ENCODE measurements around the gene TCF12. TPM values are rescaled to one million over a fixed set of nuclear protein-coding genes. Genes with fewer than 3 reads are reported as not detected.

The TCF12 gene
- total RNA-seq, 4 donors from 2014 or later: 108 to 177 (median 148) TPM

DNA sequence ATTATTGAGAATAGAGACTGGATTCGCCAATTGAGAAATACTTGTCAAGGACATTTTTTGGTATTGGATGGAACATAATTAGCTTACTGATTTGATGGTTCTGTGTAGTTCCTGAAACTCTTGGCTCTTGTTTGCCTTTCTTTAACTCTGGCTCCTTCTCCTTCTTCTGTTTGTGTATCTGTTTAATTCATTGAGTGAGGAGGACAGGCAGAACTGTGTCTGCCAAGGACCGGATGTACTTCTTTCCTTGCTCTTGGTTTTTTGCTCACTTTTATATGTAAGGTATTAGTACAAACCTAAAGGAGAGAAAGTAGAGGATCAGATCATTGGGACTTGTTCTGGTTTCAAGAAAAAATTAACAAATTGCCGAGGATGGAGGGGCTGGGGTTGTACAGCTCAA lies 48.9 kb downstream of the TCF12 start:
- WGBS: 62% methylated on average over 3 of the region's 3 CpGs
- TF ChIP-seq CTCF (IDR thresholded peaks at IDR 0.05): no peak
- no peak for TF ChIP-seq EP300 (IDR thresholded peaks at IDR 0.05)
- TF ChIP-seq POLR2AphosphoS5 (IDR thresholded peaks at IDR 0.05): no peak
- TF ChIP-seq POLR2A (IDR thresholded peaks at IDR 0.05; ENCODE audit: low read depth): no peak
- no peak overlapping the region for H3K4me3 ChIP-seq
- H3K27ac ChIP-seq (replicated peaks in 1 of 4): peak overlapping the region in 1 of 4 donors; percentile 8
- no peaks in the 10 kb centered on the region for H3K36me3 ChIP-seq
- H3K27me3 ChIP-seq: no peaks in the 10 kb centered on the region
- intact Hi-C loops (cut with DNase I): no loop called here
- no peaks in the 10 kb centered on the region for H3K9me3 ChIP-seq
- H3K4me1 ChIP-seq: peaks cover 21 to 70% (median 64%) of the 10 kb centered on the region in 4 donors
- no peak for DNase-seq (ENCODE audit: extremely low spot score)

- no peaks in the 10 kb centered on the region for H3K9me3 ChIP-seq
- H3K27ac ChIP-seq (replicated peaks in 1 of 4): no peak overlapping the region
- TF ChIP-seq EP300 (IDR thresholded peaks at IDR 0.05): no peak
- TF ChIP-seq CTCF (IDR thresholded peaks at IDR 0.05): no peak
- TF ChIP-seq POLR2AphosphoS5 (IDR thresholded peaks at IDR 0.05): no peak
- no peak for TF ChIP-seq POLR2A (IDR thresholded peaks at IDR 0.05; ENCODE audit: low read depth)
- no peak for DNase-seq (ENCODE audit: extremely low spot score)
- no peaks in the 10 kb centered on the region for H3K36me3 ChIP-seq
- H3K27me3 ChIP-seq: no peaks in the 10 kb centered on the region
- intact Hi-C loops (cut with DNase I): no loop called here
- H3K4me3 ChIP-seq: no peak overlapping the region
- H3K4me1 ChIP-seq: peaks cover 21 to 70% (median 64%) of the 10 kb centered on the region in 4 donors
Measured at GRCh38 chr15:56968256-56968655, 49.8 kb downstream of the TCF12 start.

DNA sequence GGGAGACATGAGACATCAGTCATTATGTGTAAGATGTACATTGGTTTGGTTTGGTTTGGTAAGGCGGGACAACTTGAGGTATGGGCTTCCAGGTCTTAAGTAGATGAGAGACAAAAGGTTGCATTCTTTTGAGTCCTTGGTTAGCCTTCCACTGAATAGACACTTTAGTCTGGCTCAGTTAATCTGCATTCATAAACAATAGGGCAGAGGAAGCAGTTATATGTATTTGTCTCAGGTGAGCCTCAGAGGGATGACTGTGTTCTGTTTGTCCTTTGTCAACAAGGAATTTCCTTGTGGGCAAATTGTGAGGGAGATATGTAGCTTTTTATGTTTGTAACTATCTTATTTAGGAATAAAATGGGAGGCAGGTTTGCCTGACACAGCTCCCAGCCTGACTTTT lies 50.4 kb downstream of the TCF12 start:
- 100% methylated on average over 1 of the region's 1 CpG for WGBS
- Histone ChIP-seq H3K27me3 (no peaks in the 10 kb centered on the region), H3K36me3 (no peaks in the 10 kb centered on the region), H3K4me3 (no peak overlapping the region), H3K4me1 (peaks cover 18 to 69% (median 61%) of the 10 kb centered on the region in 4 donors), H3K27ac (replicated peaks in 1 of 4) (no peak overlapping the region), H3K9me3 (no peaks in the 10 kb centered on the region)
- intact Hi-C loops (cut with DNase I): no loop called here
- DNase-seq (ENCODE audit: extremely low spot score): no peak
- TF ChIP-seq POLR2AphosphoS5 (IDR thresholded peaks at IDR 0.05) (no peak), CTCF (IDR thresholded peaks at IDR 0.05) (no peak), POLR2A (IDR thresholded peaks at IDR 0.05; ENCODE audit: low read depth) (no peak), EP300 (IDR thresholded peaks at IDR 0.05) (no peak)

GRCh38 chr15:56969265-56969895 lies 50.9 kb downstream of the TCF12 start:
- no peak for DNase-seq (ENCODE audit: extremely low spot score)
- Histone ChIP-seq H3K27me3 (no peaks in the 10 kb centered on the region), H3K27ac (replicated peaks in 1 of 4) (no peak overlapping the region), H3K4me3 (no peak overlapping the region), H3K9me3 (no peaks in the 10 kb centered on the region), H3K4me1 (peaks cover 13 to 63% (median 56%) of the 10 kb centered on the region in 4 donors), H3K36me3 (no peaks in the 10 kb centered on the region)
- intact Hi-C loops (cut with DNase I): no loop called here
- WGBS: 83% methylated on average over 9 of the region's 9 CpGs
- TF ChIP-seq EP300 (IDR thresholded peaks at IDR 0.05) (no peak), POLR2A (IDR thresholded peaks at IDR 0.05; ENCODE audit: low read depth) (no peak), CTCF (IDR thresholded peaks at IDR 0.05) (no peak), POLR2AphosphoS5 (IDR thresholded peaks at IDR 0.05) (no peak)

GRCh38 chr15:56971571-56971970 lies 53.1 kb downstream of the TCF12 start:
- intact Hi-C loops (cut with DNase I): no loop called here
- Histone ChIP-seq H3K4me3 (no peak overlapping the region), H3K27me3 (no peaks in the 10 kb centered on the region), H3K27ac (replicated peaks in 1 of 4) (no peak overlapping the region), H3K4me1 (peaks cover 17 to 56% (median 50%) of the 10 kb centered on the region in 4 donors), H3K9me3 (no peaks in the 10 kb centered on the region), H3K36me3 (no peaks in the 10 kb centered on the region)
- WGBS: 89% methylated on average over 2 of the region's 2 CpGs
- TF ChIP-seq EP300 (IDR thresholded peaks at IDR 0.05) (no peak), POLR2AphosphoS5 (IDR thresholded peaks at IDR 0.05) (no peak), CTCF (IDR thresholded peaks at IDR 0.05) (no peak), POLR2A (IDR thresholded peaks at IDR 0.05; ENCODE audit: low read depth) (no peak)
- no peak for DNase-seq (ENCODE audit: extremely low spot score)

All from esophagus muscularis mucosa (tissue), 4 donors.